ENCODE data around the gene FOXP2. TPM values are rescaled to one million over a fixed set of nuclear protein-coding genes. Genes with fewer than 3 reads are reported as not detected.

FOXP2 gene
- polyA plus RNA-seq, 6 donors from 2014 or later: not detected

DNA sequence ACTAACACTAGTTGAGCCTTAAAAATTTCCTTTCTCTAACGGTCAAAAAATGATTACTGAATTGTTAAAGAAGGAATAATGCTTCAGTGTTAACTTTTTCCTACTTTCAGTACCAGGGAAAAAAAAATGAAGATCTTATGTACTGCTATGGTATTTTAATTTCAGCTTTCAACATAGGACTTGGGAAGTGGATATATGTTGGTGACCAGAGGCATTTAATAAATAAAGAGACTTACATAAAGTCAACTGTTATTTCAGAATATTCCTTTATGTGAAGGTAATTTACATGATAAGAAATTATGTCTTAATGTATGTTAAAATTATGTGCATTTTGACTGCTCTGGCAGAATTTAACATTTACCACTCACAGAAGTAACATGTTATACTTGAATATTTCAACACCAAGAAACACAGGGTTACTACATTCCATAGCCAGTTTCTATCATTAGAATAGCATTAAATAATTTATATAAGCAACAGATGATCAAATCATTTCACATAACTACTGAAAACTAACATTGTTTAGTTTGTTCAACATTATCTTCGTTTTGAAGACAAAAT is 257.0 kb downstream of the FOXP2 start:
- no peaks in the 10 kb centered on the region for H3K36me3 Mint-ChIP-seq
- H3K27me3 Mint-ChIP-seq: no peaks in the 10 kb centered on the region
- no peak for ATAC-seq (ENCODE audit: low read depth in 2 of 2)
- no peak overlapping the region for H3K4me3 Mint-ChIP-seq
- DNase-seq: no peak
- peaks cover 0 to 1% (median 0%) of the 10 kb centered on the region in 7 donors for H3K9me3 Mint-ChIP-seq
- no peaks in the 10 kb centered on the region for H3K4me1 Mint-ChIP-seq
- no peak overlapping the region for H3K27ac Mint-ChIP-seq

DNA sequence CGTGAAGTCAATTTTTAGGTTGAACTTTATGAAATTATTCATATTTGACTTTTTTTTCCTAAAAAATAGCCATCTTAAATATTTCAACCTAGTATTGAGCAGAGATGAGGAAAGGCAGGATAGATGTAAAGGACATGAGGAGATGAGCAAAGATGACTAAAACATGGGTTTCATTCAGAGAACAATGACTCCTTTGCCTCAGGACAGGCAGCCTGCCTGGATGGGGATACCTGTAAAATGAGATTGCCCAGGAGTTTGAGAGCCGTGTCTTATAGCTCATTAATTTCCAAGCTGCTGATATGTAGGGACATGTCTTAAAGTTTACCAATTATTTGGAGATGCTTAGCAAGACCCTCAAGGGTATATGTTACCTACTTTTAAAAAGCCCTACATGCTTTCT is 263.5 kb downstream of the FOXP2 start:
- Mint-ChIP-seq H3K36me3 (no peaks in the 10 kb centered on the region), H3K4me1 (no peaks in the 10 kb centered on the region), H3K4me3 (no peak overlapping the region), H3K9me3 (no peaks in the 10 kb centered on the region), H3K27me3 (no peaks in the 10 kb centered on the region), H3K27ac (no peak overlapping the region)
- DNase-seq (no peak), ATAC-seq (ENCODE audit: low read depth in 2 of 2) (no peak)

GRCh38 chr7:114687238-114687637 is 272.6 kb downstream of the FOXP2 start:
- no peak overlapping the region for H3K4me3 Mint-ChIP-seq
- H3K4me1 Mint-ChIP-seq: no peaks in the 10 kb centered on the region
- no peaks in the 10 kb centered on the region for H3K36me3 Mint-ChIP-seq
- no peak for DNase-seq
- no peaks in the 10 kb centered on the region for H3K27me3 Mint-ChIP-seq
- no peak for ATAC-seq (ENCODE audit: low read depth in 2 of 2)
- no peak overlapping the region for H3K27ac Mint-ChIP-seq
- H3K9me3 Mint-ChIP-seq: no peaks in the 10 kb centered on the region

- Mint-ChIP-seq H3K27ac (no peak overlapping the region), H3K4me1 (no peaks in the 10 kb centered on the region), H3K4me3 (no peak overlapping the region), H3K9me3 (no peaks in the 10 kb centered on the region), H3K27me3 (no peaks in the 10 kb centered on the region), H3K36me3 (no peaks in the 10 kb centered on the region)
- DNase-seq (no peak), ATAC-seq (ENCODE audit: low read depth in 2 of 2) (no peak)
Observed at GRCh38 chr7:114688443-114689055, 273.9 kb downstream of the FOXP2 start.

DNA sequence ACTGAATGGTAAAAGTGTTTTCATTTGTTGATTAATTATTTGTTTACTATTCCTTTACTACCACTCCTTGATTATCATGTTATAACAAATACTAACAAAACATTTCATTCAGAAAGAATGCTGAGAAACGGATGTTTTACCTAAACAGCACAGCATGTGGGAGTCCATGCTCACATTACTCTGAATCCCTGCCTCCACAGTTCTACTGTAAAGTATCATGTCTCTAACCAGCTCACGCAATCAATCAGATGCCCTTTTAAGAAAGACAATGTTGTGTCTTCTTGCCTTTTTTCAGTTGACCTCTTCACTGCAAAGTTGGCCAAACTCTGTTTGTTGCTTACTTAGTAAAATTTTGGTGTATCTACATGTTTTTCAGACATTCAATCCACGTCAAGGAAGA is 274.8 kb downstream of the FOXP2 start:
- ATAC-seq (ENCODE audit: low read depth in 2 of 2) (no peak), DNase-seq (no peak)
- H3K4me3 Mint-ChIP-seq: no peak overlapping the region
- no peaks in the 10 kb centered on the region for H3K36me3 Mint-ChIP-seq
- H3K27me3 Mint-ChIP-seq: no peaks in the 10 kb centered on the region
- H3K4me1 Mint-ChIP-seq: no peaks in the 10 kb centered on the region
- no peaks in the 10 kb centered on the region for H3K9me3 Mint-ChIP-seq
- H3K27ac Mint-ChIP-seq: no peak overlapping the region

DNA sequence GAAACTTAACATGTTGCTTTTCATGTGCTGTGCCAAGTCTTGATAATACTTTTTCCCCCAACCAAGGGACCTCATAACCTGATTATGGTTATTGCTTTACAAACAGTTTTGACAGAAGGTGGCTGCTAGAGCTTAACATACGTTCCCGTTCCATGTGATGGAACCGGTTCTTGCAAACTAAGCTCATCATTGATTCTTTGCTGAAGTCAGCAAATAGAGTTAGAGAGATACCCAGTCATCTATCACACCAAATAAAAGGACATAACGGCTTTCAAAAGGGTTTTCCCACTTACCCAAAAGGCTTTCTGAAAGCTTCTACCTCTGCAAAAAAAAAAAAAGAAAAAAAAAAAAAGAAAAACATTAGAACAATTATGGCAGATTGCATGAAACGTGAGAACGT is 277.0 kb downstream of the FOXP2 start:
- no peaks in the 10 kb centered on the region for H3K36me3 Mint-ChIP-seq
- ATAC-seq (ENCODE audit: low read depth in 2 of 2) (no peak), DNase-seq (no peak)
- no peak overlapping the region for H3K4me3 Mint-ChIP-seq
- no peaks in the 10 kb centered on the region for H3K27me3 Mint-ChIP-seq
- H3K4me1 Mint-ChIP-seq: no peaks in the 10 kb centered on the region
- no peaks in the 10 kb centered on the region for H3K9me3 Mint-ChIP-seq
- H3K27ac Mint-ChIP-seq: no peak overlapping the region

- DNase-seq: no peak
- Mint-ChIP-seq H3K9me3 (peaks cover 0 to 1% (median 0%) of the 10 kb centered on the region in 7 donors), H3K27ac (no peak overlapping the region), H3K36me3 (no peaks in the 10 kb centered on the region), H3K4me1 (no peaks in the 10 kb centered on the region), H3K4me3 (no peak overlapping the region), H3K27me3 (peaks cover 0 to 4% (median 0%) of the 10 kb centered on the region in 3 donors)
- no peak for ATAC-seq (ENCODE audit: low read depth in 2 of 2)
Observed at GRCh38 chr7:114695182-114695581, 280.6 kb downstream of the FOXP2 start.

GRCh38 chr7:114700247-114700928 is 285.8 kb downstream of the FOXP2 start:
- no peak for ATAC-seq (ENCODE audit: low read depth in 2 of 2)
- peaks cover 0 to 4% (median 0%) of the 10 kb centered on the region in 3 donors for H3K27me3 Mint-ChIP-seq
- no peak for DNase-seq
- peaks cover 0 to 5% (median 0%) of the 10 kb centered on the region in 7 donors for H3K9me3 Mint-ChIP-seq
- H3K36me3 Mint-ChIP-seq: no peaks in the 10 kb centered on the region
- no peak overlapping the region for H3K4me3 Mint-ChIP-seq
- H3K4me1 Mint-ChIP-seq: no peaks in the 10 kb centered on the region
- H3K27ac Mint-ChIP-seq: no peak overlapping the region

GRCh38 chr7:114703677-114704076 is 289.1 kb downstream of the FOXP2 start:
- Mint-ChIP-seq H3K36me3 (no peaks in the 10 kb centered on the region), H3K4me1 (no peaks in the 10 kb centered on the region), H3K27ac (no peak overlapping the region), H3K4me3 (no peak overlapping the region), H3K27me3 (no peaks in the 10 kb centered on the region), H3K9me3 (peaks cover 0 to 5% (median 2%) of the 10 kb centered on the region in 7 donors)
- DNase-seq: no peak
- ATAC-seq (ENCODE audit: low read depth in 2 of 2): no peak

DNA sequence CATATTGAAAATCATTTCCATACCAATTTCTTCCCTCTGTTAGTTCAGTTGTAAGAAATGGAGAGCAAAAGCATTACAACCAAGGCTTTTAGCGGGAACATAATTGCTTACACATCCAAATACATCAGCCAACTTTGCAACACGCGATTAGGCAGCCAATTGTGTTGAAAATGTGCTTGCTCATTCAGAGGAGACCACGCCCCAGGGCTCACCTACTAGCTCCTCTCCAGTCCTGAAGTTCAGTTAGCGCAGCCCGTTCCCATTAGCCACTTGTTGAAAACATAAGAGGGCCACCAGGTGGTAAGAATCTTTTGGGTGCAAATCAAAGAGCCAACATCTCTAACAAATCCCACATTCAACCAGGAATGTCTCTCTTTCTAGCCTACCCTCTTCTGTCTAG is 294.0 kb downstream of the FOXP2 start:
- Mint-ChIP-seq H3K4me1 (no peaks in the 10 kb centered on the region), H3K36me3 (no peaks in the 10 kb centered on the region), H3K27ac (no peak overlapping the region), H3K27me3 (no peaks in the 10 kb centered on the region), H3K9me3 (peaks cover 0 to 4% (median 2%) of the 10 kb centered on the region in 7 donors), H3K4me3 (no peak overlapping the region)
- no peak for DNase-seq
- ATAC-seq (ENCODE audit: low read depth in 2 of 2): no peak

DNA sequence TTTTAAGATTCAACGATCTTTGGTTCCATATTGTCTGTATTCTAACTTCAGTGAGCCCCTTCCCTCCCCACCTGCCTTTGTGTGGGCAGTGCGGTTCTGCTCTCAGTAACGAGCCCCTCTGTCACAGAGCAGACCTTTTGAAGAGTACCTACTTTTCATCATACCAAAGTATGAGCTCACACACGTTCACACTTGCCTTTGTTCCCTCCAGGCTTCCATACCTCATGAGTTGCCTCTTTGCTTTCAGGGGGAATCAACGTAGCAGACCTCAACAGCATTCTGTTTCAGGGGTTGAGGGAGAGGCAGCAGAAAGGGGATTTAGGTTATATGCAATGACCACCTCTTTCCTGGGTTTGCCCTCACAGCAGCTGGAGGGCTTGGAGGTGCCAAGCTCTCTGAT is 295.9 kb downstream of the FOXP2 start:
- DNase-seq: no peak
- H3K27ac Mint-ChIP-seq: no peak overlapping the region
- no peaks in the 10 kb centered on the region for H3K4me1 Mint-ChIP-seq
- no peak overlapping the region for H3K4me3 Mint-ChIP-seq
- H3K27me3 Mint-ChIP-seq: no peaks in the 10 kb centered on the region
- ATAC-seq (ENCODE audit: low read depth in 2 of 2): no peak
- H3K36me3 Mint-ChIP-seq: no peaks in the 10 kb centered on the region
- peaks cover 0 to 3% (median 0%) of the 10 kb centered on the region in 7 donors for H3K9me3 Mint-ChIP-seq

GRCh38 chr7:114711241-114711640 is 296.6 kb downstream of the FOXP2 start:
- Mint-ChIP-seq H3K36me3 (no peaks in the 10 kb centered on the region), H3K27me3 (peaks cover 0 to 5% (median 0%) of the 10 kb centered on the region in 3 donors), H3K4me3 (no peak overlapping the region), H3K9me3 (peaks cover 0 to 3% (median 0%) of the 10 kb centered on the region in 7 donors), H3K4me1 (no peaks in the 10 kb centered on the region), H3K27ac (no peak overlapping the region)
- no peak for DNase-seq
- ATAC-seq (ENCODE audit: low read depth in 2 of 2): no peak

- no peak overlapping the region for H3K4me3 Mint-ChIP-seq
- H3K4me1 Mint-ChIP-seq: no peaks in the 10 kb centered on the region
- H3K9me3 Mint-ChIP-seq: peaks cover 0 to 3% (median 0%) of the 10 kb centered on the region in 7 donors
- no peaks in the 10 kb centered on the region for H3K36me3 Mint-ChIP-seq
- ATAC-seq (ENCODE audit: low read depth in 2 of 2) (no peak), DNase-seq (no peak)
- H3K27ac Mint-ChIP-seq: no peak overlapping the region
- H3K27me3 Mint-ChIP-seq: peaks cover 0 to 5% (median 0%) of the 10 kb centered on the region in 3 donors
Observed at GRCh38 chr7:114715907-114716306, 301.3 kb downstream of the FOXP2 start.

DNA sequence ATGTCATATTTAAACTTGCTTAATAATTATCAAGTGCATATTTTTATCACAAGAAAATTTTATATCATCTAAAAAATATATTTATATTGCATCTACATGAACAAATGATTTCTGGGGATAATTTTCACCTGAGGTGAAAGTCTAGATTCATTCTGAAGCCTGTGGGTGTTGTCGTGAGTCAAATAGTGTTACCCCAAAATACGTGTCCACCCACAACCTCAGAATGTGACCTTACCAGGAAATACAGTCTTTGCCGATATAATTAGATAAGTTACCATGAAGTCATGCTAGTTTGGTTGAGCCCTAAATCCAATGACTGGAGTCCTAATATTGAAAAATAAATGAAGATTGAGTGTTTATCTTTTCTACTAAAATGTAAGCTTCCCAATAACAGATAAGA is 304.2 kb downstream of the FOXP2 start:
- H3K4me3 Mint-ChIP-seq: no peak overlapping the region
- DNase-seq: no peak
- no peaks in the 10 kb centered on the region for H3K9me3 Mint-ChIP-seq
- no peak overlapping the region for H3K27ac Mint-ChIP-seq
- no peaks in the 10 kb centered on the region for H3K4me1 Mint-ChIP-seq
- no peak for ATAC-seq (ENCODE audit: low read depth in 2 of 2)
- peaks cover 0 to 5% (median 0%) of the 10 kb centered on the region in 3 donors for H3K27me3 Mint-ChIP-seq
- H3K36me3 Mint-ChIP-seq: no peaks in the 10 kb centered on the region

Measured in naive B cell (primary cell).